HL-60 (cell line): ENCODE measurements around the gene CCDC185.

ENCODE experiments used
- TF ChIP-seq, protein P1 (sequence below): IDR thresholded peaks from one replicate; pipeline ENCODE4 v1.5.1; 2011; ENCODE audit warnings: low read length, control low read depth, inconsistent platforms; ENCODE audit not compliant: insufficient read depth
- TF ChIP-seq, protein P2 (sequence below): IDR thresholded peaks from 2 replicates; pipeline ENCODE4 v1.6.1; 2012; ENCODE audit warnings: low read depth; ENCODE audit not compliant: insufficient replicate concordance

DNA sequence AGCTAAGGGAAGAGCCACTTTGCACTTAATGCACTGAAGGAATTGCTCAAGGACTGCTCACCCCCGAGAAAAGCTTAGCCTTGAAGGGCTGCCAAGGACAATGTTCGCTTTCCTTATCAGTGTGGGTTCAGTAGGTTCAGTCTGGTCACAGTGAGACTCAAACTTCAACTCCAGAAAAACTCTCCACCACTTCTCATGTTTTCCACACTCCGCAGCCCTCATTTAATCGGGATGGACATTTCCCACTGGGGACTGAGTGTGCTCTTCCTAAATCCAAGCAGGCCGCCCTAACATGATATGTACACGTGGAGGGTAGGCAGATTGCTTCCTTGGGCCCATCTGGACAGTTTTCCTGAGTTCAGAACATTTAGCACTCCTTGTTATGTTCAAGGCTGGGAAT, 48.7 kb upstream of the CCDC185 start:
- TF ChIP-seq, protein P1, sequence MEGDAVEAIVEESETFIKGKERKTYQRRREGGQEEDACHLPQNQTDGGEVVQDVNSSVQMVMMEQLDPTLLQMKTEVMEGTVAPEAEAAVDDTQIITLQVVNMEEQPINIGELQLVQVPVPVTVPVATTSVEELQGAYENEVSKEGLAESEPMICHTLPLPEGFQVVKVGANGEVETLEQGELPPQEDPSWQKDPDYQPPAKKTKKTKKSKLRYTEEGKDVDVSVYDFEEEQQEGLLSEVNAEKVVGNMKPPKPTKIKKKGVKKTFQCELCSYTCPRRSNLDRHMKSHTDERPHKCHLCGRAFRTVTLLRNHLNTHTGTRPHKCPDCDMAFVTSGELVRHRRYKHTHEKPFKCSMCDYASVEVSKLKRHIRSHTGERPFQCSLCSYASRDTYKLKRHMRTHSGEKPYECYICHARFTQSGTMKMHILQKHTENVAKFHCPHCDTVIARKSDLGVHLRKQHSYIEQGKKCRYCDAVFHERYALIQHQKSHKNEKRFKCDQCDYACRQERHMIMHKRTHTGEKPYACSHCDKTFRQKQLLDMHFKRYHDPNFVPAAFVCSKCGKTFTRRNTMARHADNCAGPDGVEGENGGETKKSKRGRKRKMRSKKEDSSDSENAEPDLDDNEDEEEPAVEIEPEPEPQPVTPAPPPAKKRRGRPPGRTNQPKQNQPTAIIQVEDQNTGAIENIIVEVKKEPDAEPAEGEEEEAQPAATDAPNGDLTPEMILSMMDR: no peak
- TF ChIP-seq, protein P2, sequence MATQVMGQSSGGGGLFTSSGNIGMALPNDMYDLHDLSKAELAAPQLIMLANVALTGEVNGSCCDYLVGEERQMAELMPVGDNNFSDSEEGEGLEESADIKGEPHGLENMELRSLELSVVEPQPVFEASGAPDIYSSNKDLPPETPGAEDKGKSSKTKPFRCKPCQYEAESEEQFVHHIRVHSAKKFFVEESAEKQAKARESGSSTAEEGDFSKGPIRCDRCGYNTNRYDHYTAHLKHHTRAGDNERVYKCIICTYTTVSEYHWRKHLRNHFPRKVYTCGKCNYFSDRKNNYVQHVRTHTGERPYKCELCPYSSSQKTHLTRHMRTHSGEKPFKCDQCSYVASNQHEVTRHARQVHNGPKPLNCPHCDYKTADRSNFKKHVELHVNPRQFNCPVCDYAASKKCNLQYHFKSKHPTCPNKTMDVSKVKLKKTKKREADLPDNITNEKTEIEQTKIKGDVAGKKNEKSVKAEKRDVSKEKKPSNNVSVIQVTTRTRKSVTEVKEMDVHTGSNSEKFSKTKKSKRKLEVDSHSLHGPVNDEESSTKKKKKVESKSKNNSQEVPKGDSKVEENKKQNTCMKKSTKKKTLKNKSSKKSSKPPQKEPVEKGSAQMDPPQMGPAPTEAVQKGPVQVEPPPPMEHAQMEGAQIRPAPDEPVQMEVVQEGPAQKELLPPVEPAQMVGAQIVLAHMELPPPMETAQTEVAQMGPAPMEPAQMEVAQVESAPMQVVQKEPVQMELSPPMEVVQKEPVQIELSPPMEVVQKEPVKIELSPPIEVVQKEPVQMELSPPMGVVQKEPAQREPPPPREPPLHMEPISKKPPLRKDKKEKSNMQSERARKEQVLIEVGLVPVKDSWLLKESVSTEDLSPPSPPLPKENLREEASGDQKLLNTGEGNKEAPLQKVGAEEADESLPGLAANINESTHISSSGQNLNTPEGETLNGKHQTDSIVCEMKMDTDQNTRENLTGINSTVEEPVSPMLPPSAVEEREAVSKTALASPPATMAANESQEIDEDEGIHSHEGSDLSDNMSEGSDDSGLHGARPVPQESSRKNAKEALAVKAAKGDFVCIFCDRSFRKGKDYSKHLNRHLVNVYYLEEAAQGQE: no peak
